Coronary artery (tissue), 2 donors: Measurements from ENCODE around the gene LAT.

Source experiments
- DNase-seq: peaks from one replicate; pipeline ENCODE4 v3.0.0-alpha.2; 2017; ENCODE audit warnings: low spot score
- H3K27ac ChIP-seq, 2 donors: fragments of 200-600 bp; sonication (generic); one replicate each; pipeline ENCODE4 v1.5.1; 2016 to 2019
- H3K4me3 ChIP-seq: fragments of 200-600 bp; sonication (generic); 2 replicates; pipeline ENCODE4 v1.5.1; 2016; ENCODE audit warnings: mild to moderate bottlenecking, moderate library complexity
- CTCF ChIP-seq: fragments of 200-600 bp; sonication (generic); IDR thresholded peaks from one replicate; pipeline ENCODE4 v1.5.1; 2019; ENCODE audit warnings: antibody characterized with exemption

LAT gene

GRCh38 chr16:29024278-29024677 lies 39.4 kb downstream of the LAT start:
- no peak for TF ChIP-seq CTCF
- no peak overlapping the region for H3K27ac ChIP-seq
- DNase-seq: no peak
- no peak overlapping the region for H3K4me3 ChIP-seq

- no peak for DNase-seq
- H3K4me3 ChIP-seq: no peak overlapping the region
- TF ChIP-seq CTCF: no peak
- no peak overlapping the region for H3K27ac ChIP-seq
These were observed 40.4 kb downstream of the LAT start for GRCh38 chr16:29025218-29025617.

DNA sequence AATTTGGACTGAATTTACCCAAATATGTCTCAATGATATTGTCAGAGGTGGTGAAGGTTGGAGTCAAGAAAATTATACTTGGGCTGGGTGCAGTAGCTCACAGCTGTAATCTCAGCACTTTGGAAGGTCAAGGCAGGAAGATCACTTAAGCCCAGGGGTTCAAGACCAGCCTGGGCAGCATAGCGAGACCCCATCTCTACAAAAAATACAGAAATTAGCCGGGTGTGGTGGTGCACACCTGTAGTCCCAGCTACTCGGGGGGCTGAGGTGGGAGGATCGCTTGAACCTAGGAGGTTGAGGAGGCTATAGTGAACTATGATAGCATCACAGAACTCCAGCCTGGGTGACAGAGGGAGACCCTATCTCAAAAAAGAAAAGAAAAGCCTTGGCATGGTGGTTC lies 40.9 kb downstream of the LAT start:
- no peak for DNase-seq
- TF ChIP-seq CTCF: no peak
- no peak overlapping the region for H3K4me3 ChIP-seq
- no peak overlapping the region for H3K27ac ChIP-seq

GRCh38 chr16:29028457-29029167 lies 43.8 kb downstream of the LAT start:
- Histone ChIP-seq H3K27ac (no peak overlapping the region), H3K4me3 (no peak overlapping the region)
- no peak for TF ChIP-seq CTCF
- no peak for DNase-seq

DNA sequence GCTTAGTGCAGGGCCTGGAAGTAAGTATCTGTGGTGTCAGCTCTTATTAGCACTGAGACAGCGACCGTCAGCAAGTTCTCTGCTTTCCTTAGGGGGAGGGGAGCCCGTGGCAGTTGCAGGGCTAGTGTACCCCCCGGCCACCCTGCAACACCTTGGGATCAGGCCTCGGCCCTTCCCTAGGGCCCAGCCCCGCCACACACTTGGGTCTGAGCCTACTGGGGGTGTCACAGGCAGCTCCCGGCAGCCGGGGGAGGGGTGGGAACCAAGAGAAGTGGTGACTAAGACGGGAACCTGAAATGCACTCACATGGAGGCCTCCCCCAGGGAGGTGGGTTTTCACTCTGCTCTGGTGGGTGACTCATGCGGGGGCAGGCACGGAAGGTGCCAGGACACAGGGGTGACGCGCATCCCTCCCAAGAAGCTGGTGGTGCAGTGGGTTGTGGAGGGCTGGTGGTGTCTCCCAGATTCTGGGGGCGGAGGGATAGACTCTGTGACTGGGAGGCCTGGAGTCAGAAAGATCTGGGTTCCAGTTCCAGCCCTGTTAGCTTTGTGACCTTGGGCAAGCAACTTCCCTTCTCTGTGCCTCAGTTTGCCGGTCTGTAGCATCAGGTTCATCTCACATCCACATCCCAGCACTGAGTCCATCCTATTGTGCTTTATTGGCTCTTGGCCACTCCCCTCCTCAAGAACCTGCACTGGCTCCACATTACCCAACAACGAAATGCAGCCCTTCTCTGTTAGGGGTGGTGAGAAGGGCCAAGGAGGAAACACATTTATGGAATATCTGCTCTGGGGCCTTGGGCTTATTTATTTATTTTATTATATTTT lies 44.5 kb downstream of the LAT start:
- TF ChIP-seq CTCF: no peak
- H3K27ac ChIP-seq: no peak overlapping the region
- H3K4me3 ChIP-seq: no peak overlapping the region
- DNase-seq: no peak

- TF ChIP-seq CTCF: no peak
- H3K4me3 ChIP-seq: no peak overlapping the region
- no peak for DNase-seq
- H3K27ac ChIP-seq: no peak overlapping the region
These were observed 45.4 kb downstream of the LAT start for GRCh38 chr16:29030086-29030840.
